GM18498 (cell line): ENCODE data around the gene RASSF9.

ENCODE experiments used
- ATAC-seq: cut with Tn5 transposase; IDR thresholded peaks from one replicate; pipeline ENCODE4 v1.9.1; 2021; ENCODE audit warnings: mild to moderate bottlenecking, moderate library complexity; ENCODE audit not compliant: unreplicated experiment

Gene RASSF9

DNA sequence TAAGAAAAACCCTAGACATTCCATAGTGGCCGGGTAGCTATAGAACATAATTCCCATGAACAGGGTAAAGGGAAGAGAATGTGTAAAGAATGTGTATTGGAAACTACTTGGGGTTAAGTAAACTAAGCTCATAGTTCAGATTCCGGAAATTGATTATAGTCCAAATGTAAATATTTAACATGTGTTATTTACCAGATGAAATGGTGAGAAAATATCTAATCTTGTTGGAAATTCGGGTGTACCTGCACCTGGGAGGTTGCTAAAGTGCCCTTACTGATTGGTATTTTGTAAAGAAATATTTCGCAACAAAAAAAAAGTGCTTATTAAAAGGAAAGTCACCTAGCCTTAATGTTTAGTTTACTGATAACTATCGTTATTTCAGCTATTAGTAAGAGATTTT, 14.4 kb downstream of the RASSF9 start:
- ATAC-seq, result no peak

- ATAC-seq, result no peak
Observed at GRCh38 chr12:85821206-85821605, 15.0 kb downstream of the RASSF9 start.

- ATAC-seq, result no peak
Observed at GRCh38 chr12:85820101-85820500, 16.1 kb downstream of the RASSF9 start.

DNA sequence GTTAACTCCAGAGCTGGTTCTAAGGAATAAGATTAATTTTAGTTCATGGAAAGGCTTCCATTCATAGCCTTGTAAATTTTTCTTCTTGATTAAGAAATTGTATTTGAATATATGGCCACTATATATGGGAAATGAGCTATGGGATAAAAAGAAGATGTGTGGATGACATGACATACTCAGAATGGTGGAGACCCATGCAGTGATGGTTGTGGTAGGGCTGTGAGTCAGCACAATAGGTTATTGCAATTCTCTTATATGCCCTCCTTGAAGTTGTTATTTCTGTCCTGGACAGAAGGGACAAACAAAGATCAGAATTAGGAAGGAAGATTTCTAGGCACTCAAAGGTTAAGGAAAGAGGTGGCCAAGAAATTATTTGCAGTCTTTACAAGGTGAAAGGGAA, 21.5 kb downstream of the RASSF9 start:
- no peak for ATAC-seq

DNA sequence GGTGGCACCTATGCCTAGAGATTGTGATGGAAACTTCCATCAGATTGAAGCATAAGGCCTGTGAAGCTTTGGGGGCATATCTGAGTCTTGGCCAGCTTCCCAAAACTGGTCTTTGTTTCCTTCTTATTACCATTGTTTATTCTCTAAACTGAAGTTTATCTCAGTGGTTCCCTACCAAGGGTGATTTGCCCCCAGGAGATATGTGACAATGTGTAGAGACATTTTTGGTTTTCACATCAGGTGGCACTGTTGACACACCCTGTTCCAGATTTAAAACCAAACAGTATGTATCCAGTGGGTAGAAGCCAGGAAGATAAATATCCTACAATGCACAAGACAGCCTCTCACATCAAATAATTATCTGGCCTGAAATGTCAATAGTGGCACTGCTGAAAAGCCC, 22.1 kb downstream of the RASSF9 start:
- no peak for ATAC-seq

GRCh38 chr12:85809500-85809899, 26.7 kb downstream of the RASSF9 start:
- ATAC-seq, result no peak

DNA sequence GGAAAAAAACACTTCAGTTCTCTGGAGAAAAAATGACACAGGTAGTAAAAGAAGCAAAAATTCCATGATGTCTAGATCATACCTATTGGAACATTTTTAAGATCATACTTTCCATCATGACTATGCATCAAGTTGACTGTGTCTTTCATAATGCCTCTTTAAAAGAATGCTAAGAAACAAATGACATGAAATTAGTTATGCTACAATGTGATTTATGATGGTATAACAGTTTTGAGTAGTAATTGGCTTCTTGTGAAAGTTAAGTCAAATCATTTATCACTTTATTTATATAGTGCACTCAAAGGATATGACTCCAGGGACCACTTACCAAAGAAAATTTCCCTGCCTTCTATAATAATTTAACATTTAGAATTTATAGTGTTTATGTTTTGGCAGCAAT, 28.5 kb downstream of the RASSF9 start:
- no peak for ATAC-seq

- no peak for ATAC-seq
Observed at GRCh38 chr12:85805654-85806053, 30.6 kb downstream of the RASSF9 start.

DNA sequence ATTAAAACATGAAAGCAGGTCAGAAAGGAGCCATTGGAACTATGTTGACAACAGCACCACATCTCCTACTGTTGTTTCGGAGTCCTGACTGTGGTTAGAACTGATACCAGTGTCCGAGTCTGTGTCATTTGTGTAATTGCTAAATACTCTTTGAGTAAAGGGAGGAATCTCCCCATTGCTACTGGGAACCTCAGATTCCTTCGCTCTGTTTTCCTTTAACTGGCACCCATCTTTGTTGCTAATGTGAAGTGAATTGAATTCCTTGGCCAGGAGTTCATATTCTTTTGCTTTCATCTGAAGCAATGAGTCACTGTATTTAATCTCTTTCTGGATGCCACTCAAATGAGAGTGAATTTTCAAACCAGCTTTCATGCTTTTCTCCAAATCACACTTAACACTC, 31.5 kb downstream of the RASSF9 start:
- ATAC-seq, result no peak

DNA sequence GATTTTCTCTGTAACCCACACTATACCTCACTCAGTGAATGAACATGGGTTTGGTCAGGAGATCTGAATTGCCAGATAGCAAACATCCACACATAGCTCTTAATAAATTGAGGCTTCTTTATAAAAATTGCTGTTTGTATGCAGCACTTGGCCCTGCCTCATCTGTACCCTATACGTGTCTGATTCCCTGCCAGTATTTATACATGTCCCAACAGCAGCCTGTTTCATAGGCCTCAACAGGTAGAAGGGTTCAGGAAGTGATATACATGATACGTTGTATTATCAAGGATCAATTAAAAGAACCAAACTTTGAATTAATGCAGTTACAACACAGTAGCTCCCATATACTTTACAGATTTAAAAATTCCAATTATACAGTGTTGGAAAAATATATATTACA, 32.3 kb downstream of the RASSF9 start:
- ATAC-seq, result no peak

GRCh38 chr12:85803231-85803630, 33.0 kb downstream of the RASSF9 start:
- ATAC-seq, result no peak

GRCh38 chr12:85798122-85798521, 38.1 kb downstream of the RASSF9 start:
- no peak for ATAC-seq

DNA sequence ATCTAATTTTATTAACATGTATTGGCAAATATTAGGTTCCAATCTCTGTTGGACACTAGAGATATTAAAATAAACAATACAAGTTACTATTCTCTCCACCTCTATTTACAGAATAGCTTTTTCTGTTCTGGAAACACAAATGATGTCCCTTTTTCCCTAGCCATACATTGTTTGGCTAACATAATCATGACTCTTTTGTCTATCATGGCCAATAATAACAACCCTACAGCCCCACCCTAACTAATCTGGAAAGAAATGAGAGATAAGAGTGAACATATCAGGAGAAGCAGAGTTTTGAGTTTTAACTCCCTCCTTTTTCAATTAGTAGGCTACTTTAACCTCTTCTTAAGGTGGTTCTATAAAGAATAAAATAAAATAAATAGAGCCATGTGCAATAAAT, 40.2 kb downstream of the RASSF9 start:
- ATAC-seq, result no peak

- ATAC-seq, result no peak
Observed at GRCh38 chr12:85794531-85794930, 41.7 kb downstream of the RASSF9 start.

DNA sequence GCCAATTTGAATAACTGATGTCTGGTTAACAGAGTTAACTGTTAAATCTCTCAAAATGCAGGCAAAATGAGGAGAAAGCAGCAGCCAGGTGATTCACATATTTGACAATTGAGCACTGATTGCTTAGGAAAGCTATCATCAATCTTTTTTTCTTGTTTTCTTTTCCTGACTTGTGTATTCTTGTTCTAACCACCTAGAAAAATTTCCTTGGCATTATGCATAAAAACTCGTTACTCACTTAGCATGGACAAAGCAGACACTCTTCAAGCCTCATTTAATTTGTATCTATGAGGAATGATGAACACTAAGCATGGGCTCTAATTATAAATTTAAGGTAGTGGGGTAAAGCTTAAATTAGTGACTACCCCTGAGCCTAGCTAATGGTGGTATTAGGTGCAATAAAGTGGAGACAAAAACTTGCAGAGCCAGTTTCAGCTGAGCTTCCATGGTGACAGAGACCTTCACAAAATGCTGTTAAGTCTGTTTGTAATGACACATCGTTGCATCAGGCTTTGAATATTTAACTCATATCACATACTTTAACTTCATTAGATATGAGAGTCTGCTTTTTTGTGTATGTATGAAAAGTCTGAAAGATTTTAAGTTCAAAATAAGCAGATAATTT, 52.0 kb downstream of the RASSF9 start:
- ATAC-seq, result no peak

DNA sequence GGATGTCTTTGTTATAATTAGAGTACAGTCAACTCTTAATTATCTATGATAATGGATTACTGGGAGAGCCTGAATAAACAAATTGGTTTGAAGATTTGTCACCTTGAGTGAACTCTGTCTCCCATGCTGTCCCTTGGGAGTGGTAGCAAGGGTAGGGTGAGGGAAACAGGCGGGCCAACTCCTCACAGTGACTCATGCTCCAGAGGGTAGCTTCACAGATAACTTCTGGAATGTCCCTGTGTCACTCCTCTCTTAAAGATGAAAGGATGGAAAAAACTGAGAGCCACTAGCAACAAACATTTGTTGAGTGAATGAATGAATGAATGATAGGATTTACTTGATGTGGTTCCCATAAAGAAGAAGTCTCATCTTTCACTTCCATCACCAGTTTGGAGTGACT, 53.5 kb downstream of the RASSF9 start:
- no peak for ATAC-seq

GRCh38 chr12:85781766-85782165, 54.4 kb downstream of the RASSF9 start:
- no peak for ATAC-seq

GRCh38 chr12:85779768-85780167, 56.4 kb downstream of the RASSF9 start:
- no peak for ATAC-seq

- no peak for ATAC-seq
Observed at GRCh38 chr12:85775091-85775490, 61.1 kb downstream of the RASSF9 start.

DNA sequence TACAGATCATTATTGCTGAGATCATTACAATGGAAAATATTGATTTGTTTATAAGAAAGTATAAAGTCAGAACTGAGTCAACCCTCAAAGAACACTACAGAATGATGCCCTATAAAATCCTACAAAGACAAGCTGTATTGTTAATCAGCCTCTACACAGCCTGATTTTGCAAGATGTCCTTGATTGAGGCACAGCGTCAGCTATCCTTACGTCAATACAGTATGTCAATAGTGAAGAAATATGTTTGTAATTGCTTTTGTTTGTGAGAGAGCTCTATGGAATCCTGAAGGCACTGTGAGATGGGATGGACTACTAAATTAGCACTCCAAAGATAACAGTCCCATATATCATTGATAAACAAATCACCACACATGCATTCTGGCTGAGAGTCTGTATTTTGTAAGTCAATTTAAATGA, 70.7 kb downstream of the RASSF9 start:
- no peak for ATAC-seq

DNA sequence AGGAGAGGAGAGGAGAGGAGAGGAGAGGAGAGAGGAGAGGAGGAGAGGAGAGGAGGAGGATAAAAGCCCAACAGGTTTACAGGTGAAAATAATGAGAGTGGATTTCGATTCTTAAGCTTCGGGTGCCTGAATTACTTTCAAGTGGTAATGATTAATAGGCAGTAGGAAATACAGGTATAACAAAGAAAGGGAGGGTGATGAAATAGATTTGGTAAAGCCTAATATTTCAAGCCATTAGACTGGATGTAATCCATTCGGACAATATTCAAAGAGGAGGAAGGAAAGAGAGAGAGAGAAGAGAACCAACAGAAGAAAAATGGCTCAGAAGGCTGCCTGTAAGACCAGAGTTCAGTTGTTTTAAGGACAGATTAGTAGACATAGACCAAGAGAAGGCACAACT, 76.6 kb downstream of the RASSF9 start:
- no peak for ATAC-seq

DNA sequence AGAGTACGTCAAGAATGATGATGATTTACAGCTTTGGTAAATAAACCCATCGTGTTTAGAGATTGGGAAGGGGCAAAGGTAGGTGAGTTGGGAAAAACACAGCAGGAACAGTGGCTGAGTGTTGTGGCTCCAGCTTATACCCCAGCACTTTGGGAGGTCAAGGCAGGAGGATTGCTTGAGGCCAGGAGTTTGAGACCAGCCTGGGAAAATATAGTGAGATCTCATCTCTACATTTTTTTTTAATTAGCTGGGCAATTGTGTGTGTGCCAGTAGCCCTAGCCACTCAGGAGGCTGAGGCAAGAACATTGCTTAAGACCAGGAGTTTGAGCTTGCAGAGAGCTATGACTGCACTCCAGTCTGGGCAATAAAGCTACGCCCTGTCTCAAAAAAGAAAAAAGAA, 77.1 kb downstream of the RASSF9 start:
- no peak for ATAC-seq

- no peak for ATAC-seq
Observed at GRCh38 chr12:85755760-85756159, 80.4 kb downstream of the RASSF9 start.
